SK-N-SH (cell line): ENCODE results near the gene GOT1. TPM values are rescaled to one million over a fixed set of nuclear protein-coding genes. Genes with fewer than 3 reads are reported as not detected.

Experiments used
- CTCF ChIA-PET: fragments of 300-600, 350-600 bp; formaldehyde crosslinking; extraction: SDS; loops from one replicate; lab custom pipeline; 2021; lab: Yijun Ruan, JAX
- POLR2A ChIA-PET: fragments of 350-600 bp; sonication (Branson Sonifier 250); formaldehyde crosslinking; extraction: SDS; loops from one replicate; lab custom pipeline; 2020; ENCODE audit warnings: antibody characterized with exemption, inconsistent platforms; lab: Yijun Ruan, JAX
- DNase-seq: peaks from one replicate; pipeline ENCODE4 v3.0.0; 2012
- H2AFZ ChIP-seq: fragments of 200-600 bp; sonication (generic); 2 replicates; pipeline ENCODE4 v1.8.1; 2016; ENCODE audit warnings: antibody characterized with exemption, mild to moderate bottlenecking, low read depth
- H3F3A ChIP-seq: fragments of 200-600 bp; sonication (generic); replicated peaks from 2 replicates; pipeline ENCODE3; 2016; ENCODE audit warnings: antibody characterized with exemption, mild to moderate bottlenecking; ENCODE audit not compliant: insufficient read depth
- H3K27ac ChIP-seq, 2 experiments: fragments of 200-500 bp in 1 of 2; fragments of 200-600 bp in 1 of 2; sonication (Bioruptor generic) in 1 of 2; sonication (generic), shearing (Covaris generic) in 1 of 2; 2 replicates each; pipeline versions ENCODE4 v1.5.1 to v1.6.1; 2014 to 2016; ENCODE audit warnings: low read depth in 2 of 2, inconsistent platforms in 1 of 2, low read length in 1 of 2, mild to moderate bottlenecking in 1 of 2, mixed read lengths in 1 of 2
- H3K27me3 ChIP-seq: fragments of 200-600 bp; sonication (generic), shearing (Covaris generic); 2 replicates; pipeline ENCODE4 v1.6.1; 2016; ENCODE audit warnings: mixed run types; ENCODE audit not compliant: insufficient read depth
- H3K36me3 ChIP-seq, 2 experiments: fragments of 200-500 bp in 1 of 2; fragments of 200-600 bp in 1 of 2; sonication (Bioruptor generic) in 1 of 2; sonication (generic) in 1 of 2; replicated peaks in 1 of 2; 2 replicates each; pipeline versions ENCODE3 to v1.5.1; 2014 to 2016; ENCODE audit warnings: low read length in 1 of 2, mild to moderate bottlenecking in 1 of 2; ENCODE audit not compliant: insufficient read depth in 2 of 2, control insufficient read depth in 1 of 2
- H3K4me1 ChIP-seq, 2 experiments: fragments of 200-500 bp in 1 of 2; fragments of 200-600 bp in 1 of 2; sonication (Bioruptor generic) in 1 of 2; sonication (generic), shearing (Covaris generic) in 1 of 2; 2 replicates each; pipeline versions ENCODE4 v1.5.1 to v1.6.1; 2014 to 2016; ENCODE audit warnings: low read depth in 1 of 2, low read length in 1 of 2, mixed run types in 1 of 2; ENCODE audit not compliant: insufficient read depth in 2 of 2, control insufficient read depth in 1 of 2
- H3K4me2 ChIP-seq: fragments of 200-600 bp; sonication (generic), shearing (Covaris generic); 2 replicates; pipeline ENCODE4 v1.6.1; 2017; ENCODE audit warnings: mixed run types
- H3K4me3 ChIP-seq, 2 experiments: fragments of 200-500 bp in 1 of 2; fragments of 200-600 bp in 1 of 2; sonication (Bioruptor generic) in 1 of 2; sonication (generic), shearing (Covaris generic) in 1 of 2; 2 replicates each; pipeline versions ENCODE4 v1.5.1 to v1.8.1; 2014 to 2016; ENCODE audit warnings: low read depth in 2 of 2, inconsistent platforms in 1 of 2, low read length in 1 of 2, mild to moderate bottlenecking in 1 of 2, mixed read lengths in 1 of 2, moderate library complexity in 1 of 2
- H3K79me2 ChIP-seq: fragments of 200-600 bp; sonication (generic); 2 replicates; pipeline ENCODE4 v1.8.1; 2017; ENCODE audit warnings: mild to moderate bottlenecking; ENCODE audit not compliant: insufficient read depth
- H3K9ac ChIP-seq: fragments of 200-600 bp; sonication (generic); 2 replicates; pipeline ENCODE4 v1.6.1; 2017; ENCODE audit warnings: mixed run types
- H3K9me2 ChIP-seq: fragments of 200-600 bp; sonication (generic); 2 replicates; pipeline ENCODE4 v1.6.1; 2017; ENCODE audit warnings: mixed run types
- H3K9me3 ChIP-seq: fragments of 200-600 bp; sonication (generic); 2 replicates; pipeline ENCODE4 v1.6.1; 2017; ENCODE audit warnings: mixed run types, mild to moderate bottlenecking, moderate library complexity
- H4K20me1 ChIP-seq: fragments of 200-600 bp; sonication (generic); 2 replicates; pipeline ENCODE4 v1.6.1; 2017; ENCODE audit warnings: mild to moderate bottlenecking, mixed run types; ENCODE audit not compliant: insufficient read depth
- CHD2 ChIP-seq: fragments of 150-350 bp; IDR thresholded peaks from 2 replicates; pipeline ENCODE4 v1.6.1; 2018; ENCODE audit warnings: low read length; ENCODE audit not compliant: partially characterized antibody
- ELF1 ChIP-seq: IDR thresholded peaks from 2 replicates; pipeline ENCODE4 v1.4.0; 2012
- EZH2phosphoT487 ChIP-seq: fragments of 200-600 bp; sonication (generic); IDR thresholded peaks from 2 replicates; pipeline ENCODE4 v1.6.1; 2017; ENCODE audit warnings: low read depth, mixed run types, mild to moderate bottlenecking, antibody characterized with exemption, moderate library complexity, borderline replicate concordance
- NRF1 ChIP-seq: IDR thresholded peaks from 2 replicates; pipeline ENCODE4 v1.6.1; 2012; ENCODE audit warnings: low read depth, mild to moderate bottlenecking, low read length
- POLR2AphosphoS5 ChIP-seq: IDR thresholded peaks from 2 replicates; pipeline ENCODE4 v1.6.1; 2012; ENCODE audit warnings: low read depth, low read length
- RFX5 ChIP-seq: IDR thresholded peaks from 2 replicates; pipeline ENCODE4 v1.6.1; 2012; ENCODE audit warnings: mild to moderate bottlenecking, improper control_type of control experiment, low read length
- RXRA ChIP-seq: IDR thresholded peaks from 2 replicates; pipeline ENCODE4 v1.4.0; 2012; ENCODE audit warnings: low read depth, mild to moderate bottlenecking, borderline replicate concordance
- TAF1 ChIP-seq: IDR thresholded peaks from 2 replicates; pipeline ENCODE4 v1.6.1; 2012; ENCODE audit warnings: low read depth, mild to moderate bottlenecking, low read length, moderate library complexity, borderline replicate concordance
- WGBS: methylation state at CpG from one replicate; pipeline ENCODE4 v1.1.6; 2017; ENCODE audit warnings: low lambda C conversion rate; 5-methylcytosine and 5-hydroxymethylcytosine counted together
- polyA plus RNA-seq, 3 experiments: library from polyadenylated mRNA; depleted of rRNA; stranded (reverse); fragments of >200 nt; gene quantifications; 2 replicates each; pipeline ENCODE4 v1.2.3, GENCODE V29; 2012

GOT1 gene
- polyA plus RNA-seq, 1 of the 3 experiments (the other 2 are of a cell fraction), result 9.8 TPM

DNA sequence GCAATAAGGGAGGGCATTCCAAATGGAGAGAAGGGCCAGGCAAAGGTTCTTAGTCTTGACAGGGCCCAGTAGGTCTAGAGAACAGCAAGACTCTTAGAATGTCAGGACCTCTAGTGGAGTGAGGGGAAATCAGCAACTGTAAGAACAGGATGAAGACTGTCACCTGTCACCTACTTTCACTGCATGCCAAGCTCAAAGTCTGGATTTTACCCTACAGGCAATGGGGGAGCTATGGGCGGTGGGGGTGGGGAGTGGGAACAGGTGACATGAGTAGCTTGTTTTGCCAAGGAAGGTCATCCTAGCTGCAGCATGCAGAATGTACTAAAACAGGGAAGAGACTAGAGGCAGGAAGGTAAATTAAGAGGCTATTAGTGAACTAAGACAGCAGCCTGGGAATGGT, 18.3 kb downstream of the GOT1 start:
- no peak for DNase-seq
- ChIA-PET POLR2A (no interaction called here), CTCF (interaction anchor here (0.9 kb wide), 1 partner anchor 200 kb away, joined by 3 read pairs; no protein-coding TSS in a partner anchor)
- Histone ChIP-seq H3K27ac (no peak overlapping the region), H3F3A (no peaks in the 10 kb centered on the region), H3K4me1 (no peaks in the 10 kb centered on the region), H3K79me2 (no peaks in the 10 kb centered on the region), H3K9me2 (no peaks in the 10 kb centered on the region), H3K9ac (no peak overlapping the region), H3K27me3 (no peaks in the 10 kb centered on the region), H3K4me3 (no peak overlapping the region), H4K20me1 (no peaks in the 10 kb centered on the region), H2AFZ (no peak overlapping the region), H3K4me2 (no peak overlapping the region), H3K36me3 (no peaks in the 10 kb centered on the region), H3K9me3 (no peaks in the 10 kb centered on the region)
- WGBS, result 82% methylated on average over 1 of the region's 1 CpG
- TF ChIP-seq POLR2AphosphoS5, result no peak

DNA sequence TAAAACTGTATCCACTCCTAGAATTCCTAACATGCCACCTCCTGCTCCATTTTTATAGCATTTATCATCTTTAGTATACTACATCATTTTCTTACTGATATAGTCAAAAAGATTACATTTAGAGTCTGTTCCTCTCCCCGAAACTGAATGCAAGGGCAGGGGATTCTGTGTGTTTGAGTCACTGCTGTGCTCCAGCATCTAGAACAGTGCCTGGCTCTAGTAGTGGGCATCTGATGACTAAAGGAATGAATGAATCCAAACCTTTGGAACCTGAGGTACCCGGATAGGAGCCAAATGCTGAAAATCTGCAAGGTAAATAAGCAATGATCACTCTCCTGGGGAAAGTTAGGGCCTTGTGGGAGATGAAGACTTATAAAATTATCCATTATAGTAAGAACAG, 18.9 kb downstream of the GOT1 start:
- Histone ChIP-seq H3K27ac (no peak overlapping the region), H3K9me2 (no peaks in the 10 kb centered on the region), H3K79me2 (no peaks in the 10 kb centered on the region), H3K27me3 (no peaks in the 10 kb centered on the region), H3K9ac (no peak overlapping the region), H3K4me2 (no peak overlapping the region), H3K4me1 (no peaks in the 10 kb centered on the region), H3K36me3 (no peaks in the 10 kb centered on the region), H4K20me1 (no peaks in the 10 kb centered on the region), H3K9me3 (no peaks in the 10 kb centered on the region), H2AFZ (no peak overlapping the region), H3F3A (no peaks in the 10 kb centered on the region), H3K4me3 (no peak overlapping the region)
- CTCF ChIA-PET, result interaction anchor here (0.9 kb wide), 2 partner anchors 19 to 201 kb away, joined by 3 to 4 read pairs; no protein-coding TSS in a partner anchor
- POLR2A ChIA-PET, result no interaction called here
- WGBS, result 88% methylated on average over 2 of the region's 2 CpGs
- no peak for TF ChIP-seq RXRA
- no peak for TF ChIP-seq TAF1
- no peak for TF ChIP-seq ELF1
- no peak for TF ChIP-seq NRF1
- no peak for TF ChIP-seq EZH2phosphoT487
- TF ChIP-seq RFX5, result no peak
- no peak for DNase-seq

DNA sequence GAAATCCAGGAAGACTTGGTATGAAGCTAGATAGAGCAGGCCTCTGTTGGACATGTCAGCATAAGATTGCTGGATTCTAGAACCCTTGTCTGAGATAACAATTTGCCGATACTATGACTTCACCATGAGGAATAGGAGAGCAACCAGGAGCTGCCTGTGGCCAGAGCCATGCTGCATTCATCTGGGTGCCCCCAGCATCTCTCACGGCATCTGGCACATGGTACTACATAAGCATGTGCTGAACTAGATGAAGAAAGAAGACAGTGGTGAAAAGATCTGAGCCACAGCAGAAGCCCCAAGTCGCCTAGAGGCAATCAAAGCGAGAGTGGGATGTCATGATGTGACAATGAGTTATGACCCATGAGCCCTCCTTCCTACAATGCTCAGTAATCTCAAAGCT, 19.5 kb downstream of the GOT1 start:
- no peak for DNase-seq
- ChIA-PET CTCF (interaction anchor here (0.7 to 0.9 kb wide), 2 partner anchors 19 to 201 kb away, joined by 4 read pairs; no protein-coding TSS in a partner anchor), POLR2A (no interaction called here)
- H3K9me2 ChIP-seq, result no peaks in the 10 kb centered on the region
- no peaks in the 10 kb centered on the region for H4K20me1 ChIP-seq
- H3K9me3 ChIP-seq, result no peaks in the 10 kb centered on the region
- H3K4me2 ChIP-seq, result no peak overlapping the region
- no peaks in the 10 kb centered on the region for H3K79me2 ChIP-seq
- no peak overlapping the region for H3K9ac ChIP-seq
- H2AFZ ChIP-seq, result no peak overlapping the region
- no peaks in the 10 kb centered on the region for H3K27me3 ChIP-seq
- H3F3A ChIP-seq, result no peaks in the 10 kb centered on the region
- 90% methylated on average over 4 of the region's 4 CpGs for WGBS
- H3K4me3 ChIP-seq, result no peak overlapping the region
- peaks cover 0 to 6% of the 10 kb centered on the region in 2 experiments for H3K36me3 ChIP-seq
- H3K4me1 ChIP-seq, result no peaks in the 10 kb centered on the region
- H3K27ac ChIP-seq, result no peak overlapping the region
- no peak for TF ChIP-seq CHD2
